Stomach (tissue), 9 donors: ENCODE measurements around the gene C1orf21. TPM values are rescaled to one million over a fixed set of nuclear protein-coding genes. Genes with fewer than 3 reads are reported as not detected.

ENCODE experiments used
- DNase-seq, 2 donors: peaks; one replicate each; pipeline versions ENCODE4 v3.0.0 to v3.0.0-alpha.2; 2013 to 2019
- H3K27ac ChIP-seq, 5 donors: fragments of 200-600 bp in 4 of 5; sonication (generic) in 4 of 5; one replicate each; pipeline ENCODE4 v1.5.1; 2013 to 2019; ENCODE audit warnings: mild to moderate bottlenecking in 1 of 5, moderate library complexity in 1 of 5
- H3K27me3 ChIP-seq, 3 donors: fragments of 200-600 bp; sonication (generic); one replicate each; pipeline ENCODE4 v1.5.1; 2017 to 2019; ENCODE audit warnings: mixed run types in 1 of 3
- H3K36me3 ChIP-seq, 4 donors: fragments of 200-600 bp; sonication (generic); 1 replicate in 3 of 4; 2 replicates in 1 of 4; pipeline ENCODE4 v1.5.1; 2016 to 2019
- H3K4me1 ChIP-seq, 4 donors: fragments of 200-600 bp; sonication (generic); one replicate each; pipeline ENCODE4 v1.5.1; 2016 to 2019
- H3K4me3 ChIP-seq, 4 donors: fragments of 200-600 bp; sonication (generic) in 3 of 4; one replicate each; pipeline ENCODE4 v1.5.1; 2016 to 2019; ENCODE audit warnings: mild to moderate bottlenecking in 1 of 4
- H3K9me3 ChIP-seq, 4 donors: fragments of 200-600 bp; sonication (generic); one replicate each; pipeline ENCODE4 v1.5.1; 2016 to 2019
- EP300 ChIP-seq: sonication (generic); formaldehyde crosslinking; IDR thresholded peaks from one replicate; pipeline ENCODE4 v1.6.1; 2017; ENCODE audit warnings: antibody characterized with exemption
- POLR2A ChIP-seq, 4 donors: fragments of 450-650 bp; IDR thresholded peaks; one replicate each; pipeline ENCODE4 v1.6.1; 2016; ENCODE audit warnings: antibody characterized with exemption in 4 of 4, control low read depth in 2 of 4, mild to moderate bottlenecking in 1 of 4, moderate library complexity in 1 of 4
- POLR2AphosphoS5 ChIP-seq, 3 donors: sonication (generic); formaldehyde crosslinking; IDR thresholded peaks; one replicate each; pipeline ENCODE4 v1.6.1; 2016; ENCODE audit warnings: antibody characterized with exemption in 3 of 3
- WGBS, 5 donors: extraction: QIAGEN DNeasy Blood & Tissue Kit in 3 of 5; methylation state at CpG; one replicate each; pipeline versions ENCODE4 v1.1.5 to v1.1.7; 2013 to 2018; 5-methylcytosine and 5-hydroxymethylcytosine counted together
- intact Hi-C: fragments of 100-400 bp; cut with DNase I; formaldehyde crosslinking; loops from one replicate; pipeline ENCODE4 v1.15.1; 2023; ENCODE audit warnings: low total_unique reads
- polyA plus RNA-seq, 3 donors: library from polyadenylated mRNA; stranded (reverse); fragments of 200-250 nt; gene quantifications; one replicate each; pipeline ENCODE4 v1.2.3, GENCODE V29; 2013
- total RNA-seq, 5 donors: library from RNA; depleted of rRNA; stranded (reverse); fragments of >200 nt; gene quantifications; one replicate each; pipeline versions ENCODE4 v1.1.0 to v1.2.3, GENCODE V29; 2014 to 2016
- TF ChIP-seq, protein P1 (sequence below), 7 experiments: fragments of 450-650 bp in 4 of 7; fragments of 200-600 bp in 3 of 7; sonication (generic) in 3 of 7; IDR thresholded peaks; one replicate each; pipeline ENCODE4 v1.5.1; 2016 to 2019; ENCODE audit warnings: antibody characterized with exemption in 7 of 7, control low read depth in 2 of 7, mild to moderate bottlenecking in 1 of 7
- donor health status: healthy with polysubstance abuse.
- donor health status: Bipolar disorder and iron deficiency.
- donor health status: healthy.

C1orf21 gene
- total and polyA plus RNA-seq, 8 donors = 10.1 to 114 (median 37.4) TPM

DNA sequence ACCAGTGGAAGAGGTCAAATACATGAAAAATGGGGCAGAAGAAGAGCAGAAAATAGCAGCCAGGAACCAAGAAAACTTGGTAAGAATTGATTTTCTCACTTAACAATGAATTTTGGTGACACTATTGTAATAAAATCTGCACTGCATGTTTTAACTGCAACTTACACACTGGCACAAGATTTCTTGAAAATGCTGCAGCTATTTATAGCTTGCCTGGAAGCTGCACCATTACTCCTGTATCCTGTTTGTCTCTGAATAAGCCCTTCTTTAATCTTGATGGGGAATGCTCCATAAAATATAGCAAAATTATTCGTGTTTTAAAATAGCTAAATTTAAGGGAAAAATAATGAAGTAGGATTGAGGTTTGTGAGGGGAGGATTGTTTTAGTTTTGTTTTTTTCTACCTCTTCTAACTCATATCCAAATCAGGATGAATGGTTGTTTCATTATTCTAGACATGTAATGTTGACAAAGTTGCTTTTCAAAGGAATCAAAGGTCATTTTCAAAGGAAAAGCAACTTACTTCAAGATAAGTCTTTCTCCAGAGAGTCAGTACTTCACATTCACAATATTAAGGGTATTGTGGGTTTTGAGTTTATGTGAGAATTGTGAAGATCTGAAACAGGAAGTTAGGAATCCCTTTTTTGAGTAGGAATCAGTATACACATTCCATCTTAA is 120.9 kb downstream of the C1orf21 start:
- no peaks in the 10 kb centered on the region for H3K27me3 ChIP-seq
- H3K9me3 ChIP-seq = no peaks in the 10 kb centered on the region
- 10 to 23% (median 13%) methylated on average over 1 of the region's 1 CpG for WGBS, 5 donors
- intact Hi-C loops = no loop called here
- H3K36me3 ChIP-seq = no peaks in the 10 kb centered on the region
- no peak overlapping the region for H3K4me3 ChIP-seq
- TF ChIP-seq, protein P1, sequence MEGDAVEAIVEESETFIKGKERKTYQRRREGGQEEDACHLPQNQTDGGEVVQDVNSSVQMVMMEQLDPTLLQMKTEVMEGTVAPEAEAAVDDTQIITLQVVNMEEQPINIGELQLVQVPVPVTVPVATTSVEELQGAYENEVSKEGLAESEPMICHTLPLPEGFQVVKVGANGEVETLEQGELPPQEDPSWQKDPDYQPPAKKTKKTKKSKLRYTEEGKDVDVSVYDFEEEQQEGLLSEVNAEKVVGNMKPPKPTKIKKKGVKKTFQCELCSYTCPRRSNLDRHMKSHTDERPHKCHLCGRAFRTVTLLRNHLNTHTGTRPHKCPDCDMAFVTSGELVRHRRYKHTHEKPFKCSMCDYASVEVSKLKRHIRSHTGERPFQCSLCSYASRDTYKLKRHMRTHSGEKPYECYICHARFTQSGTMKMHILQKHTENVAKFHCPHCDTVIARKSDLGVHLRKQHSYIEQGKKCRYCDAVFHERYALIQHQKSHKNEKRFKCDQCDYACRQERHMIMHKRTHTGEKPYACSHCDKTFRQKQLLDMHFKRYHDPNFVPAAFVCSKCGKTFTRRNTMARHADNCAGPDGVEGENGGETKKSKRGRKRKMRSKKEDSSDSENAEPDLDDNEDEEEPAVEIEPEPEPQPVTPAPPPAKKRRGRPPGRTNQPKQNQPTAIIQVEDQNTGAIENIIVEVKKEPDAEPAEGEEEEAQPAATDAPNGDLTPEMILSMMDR (IDR thresholded peaks at IDR 0.05) = no peak
- TF ChIP-seq POLR2AphosphoS5 (IDR thresholded peaks at IDR 0.05) (peak in 1 of 3 donors; percentile 6), POLR2A (IDR thresholded peaks at IDR 0.05) (no peak), EP300 (no peak)
- peak in 1 of 2 donors; percentile 44 for DNase-seq
- H3K4me1 ChIP-seq = peaks cover 0 to 51% (median 26%) of the 10 kb centered on the region in 4 donors
- H3K27ac ChIP-seq = peak overlapping the region in 3 of 5 donors; percentile 21 to 62 (median 36)

DNA sequence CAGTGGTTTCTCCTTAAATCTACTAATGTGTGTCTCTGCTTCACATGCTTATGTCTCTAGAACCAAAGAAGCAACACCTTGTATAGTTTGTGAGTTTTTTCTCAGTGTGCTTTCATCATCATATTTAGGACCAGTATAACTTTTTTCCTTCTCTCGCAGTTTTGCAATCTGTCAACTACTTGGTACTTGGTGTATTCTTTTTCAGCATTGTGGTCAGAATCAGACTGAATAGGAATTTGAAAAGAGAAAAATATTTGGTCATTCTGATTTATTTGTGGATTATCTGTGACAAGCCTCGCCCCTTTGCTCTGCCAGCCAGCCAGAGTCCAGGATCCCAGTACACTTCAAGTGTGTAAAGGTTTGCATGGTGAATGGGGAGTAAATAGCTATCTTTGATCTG is 122.3 kb downstream of the C1orf21 start:
- H3K4me3 ChIP-seq = no peak overlapping the region
- TF ChIP-seq POLR2A (IDR thresholded peaks at IDR 0.05) (no peak), EP300 (no peak), POLR2AphosphoS5 (IDR thresholded peaks at IDR 0.05) (no peak)
- TF ChIP-seq, protein P1 (IDR thresholded peaks at IDR 0.05) = no peak
- 78 to 94% (median 90%) methylated on average over 2 of the region's 2 CpGs for WGBS, 5 donors
- no peaks in the 10 kb centered on the region for H3K9me3 ChIP-seq
- no peak for DNase-seq
- peak overlapping the region in 1 of 5 donors; percentile 11 for H3K27ac ChIP-seq
- intact Hi-C loops = no loop called here
- H3K36me3 ChIP-seq = no peaks in the 10 kb centered on the region
- H3K27me3 ChIP-seq = no peaks in the 10 kb centered on the region
- peaks cover 0 to 51% (median 21%) of the 10 kb centered on the region in 4 donors for H3K4me1 ChIP-seq

DNA sequence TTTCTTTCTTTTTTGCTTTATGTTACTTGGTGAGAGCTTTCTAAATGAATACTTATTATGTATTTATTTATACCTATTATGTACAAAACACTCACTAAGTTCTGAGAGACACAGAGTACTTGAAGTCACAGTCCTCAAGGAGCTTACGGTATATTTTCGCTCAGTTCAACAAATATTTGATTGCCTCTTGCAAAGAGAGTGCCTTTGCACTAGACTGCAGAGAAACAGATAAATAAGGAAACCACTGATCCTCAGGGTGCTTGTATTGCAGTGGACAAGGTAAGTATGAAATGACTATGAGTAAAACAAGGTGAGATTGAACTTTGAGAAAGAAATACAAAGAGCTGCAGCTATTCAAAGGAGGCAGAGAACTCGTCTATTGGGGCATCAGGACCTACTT is 123.3 kb downstream of the C1orf21 start:
- Histone ChIP-seq H3K27ac (no peak overlapping the region), H3K4me3 (no peak overlapping the region), H3K36me3 (no peaks in the 10 kb centered on the region), H3K9me3 (no peaks in the 10 kb centered on the region), H3K27me3 (no peaks in the 10 kb centered on the region), H3K4me1 (peaks cover 0 to 47% (median 18%) of the 10 kb centered on the region in 4 donors)
- intact Hi-C loops = no loop called here
- 89 to 98% (median 93%) methylated on average over 3 of the region's 3 CpGs for WGBS, 5 donors
- no peak for TF ChIP-seq POLR2AphosphoS5 (IDR thresholded peaks at IDR 0.05)
- TF ChIP-seq EP300 = no peak
- TF ChIP-seq POLR2A (IDR thresholded peaks at IDR 0.05) = no peak
- TF ChIP-seq, protein P1 (IDR thresholded peaks at IDR 0.05) = no peak
- DNase-seq = no peak

DNA sequence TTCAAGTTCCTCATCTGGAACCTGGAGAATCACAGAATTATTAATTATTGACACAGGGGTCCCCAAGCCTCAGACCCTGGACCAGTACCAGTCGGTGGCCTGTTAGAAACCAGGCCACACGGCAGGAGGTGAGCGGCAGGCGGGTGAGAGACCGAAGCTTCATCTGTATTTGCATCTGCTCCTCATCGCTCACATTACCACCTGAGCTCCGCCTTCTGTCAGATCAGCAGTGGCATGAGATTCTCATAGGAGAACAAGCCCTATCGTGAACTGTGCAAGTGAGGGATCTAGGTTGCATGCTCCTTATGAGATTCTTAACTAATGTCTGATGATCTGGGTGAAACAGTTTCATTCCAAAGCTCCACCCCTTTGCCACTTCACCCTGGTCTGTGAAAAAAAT is 125.9 kb downstream of the C1orf21 start:
- Histone ChIP-seq H3K4me3 (no peak overlapping the region), H3K36me3 (peaks cover 0 to 4% (median 0%) of the 10 kb centered on the region in 4 donors), H3K4me1 (peaks cover 0 to 48% (median 13%) of the 10 kb centered on the region in 4 donors), H3K27me3 (no peaks in the 10 kb centered on the region), H3K27ac (no peak overlapping the region), H3K9me3 (no peaks in the 10 kb centered on the region)
- TF ChIP-seq EP300 = no peak
- TF ChIP-seq POLR2A (IDR thresholded peaks at IDR 0.05) = no peak
- TF ChIP-seq, protein P1 (IDR thresholded peaks at IDR 0.05) = no peak
- no peak for TF ChIP-seq POLR2AphosphoS5 (IDR thresholded peaks at IDR 0.05)
- no peak for DNase-seq
- WGBS, 5 donors = 83 to 94% (median 91%) methylated on average over 8 of the region's 8 CpGs
- intact Hi-C loops = no loop called here
